GM18517 (cell line): Measurements from ENCODE around the gene NINJ1.
A peak's percentile ranks its signal among the peaks of the same experiment; 100 is the strongest.

Source experiments
- ATAC-seq: cut with Tn5 transposase; IDR thresholded peaks from one replicate; pipeline ENCODE4 v1.9.1; 2021; ENCODE audit warnings: mild to moderate bottlenecking, moderate library complexity; ENCODE audit not compliant: unreplicated experiment

NINJ1 gene, protein sequence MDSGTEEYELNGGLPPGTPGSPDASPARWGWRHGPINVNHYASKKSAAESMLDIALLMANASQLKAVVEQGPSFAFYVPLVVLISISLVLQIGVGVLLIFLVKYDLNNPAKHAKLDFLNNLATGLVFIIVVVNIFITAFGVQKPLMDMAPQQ

GRCh38 chr9:93134015-93134739 is at the start of gene NINJ1:
NINJ1 (minus strand) TSS chr9:93134251; CDS start chr9:93134217, 34 bp downstream.
- peak; percentile 66 for ATAC-seq

DNA sequence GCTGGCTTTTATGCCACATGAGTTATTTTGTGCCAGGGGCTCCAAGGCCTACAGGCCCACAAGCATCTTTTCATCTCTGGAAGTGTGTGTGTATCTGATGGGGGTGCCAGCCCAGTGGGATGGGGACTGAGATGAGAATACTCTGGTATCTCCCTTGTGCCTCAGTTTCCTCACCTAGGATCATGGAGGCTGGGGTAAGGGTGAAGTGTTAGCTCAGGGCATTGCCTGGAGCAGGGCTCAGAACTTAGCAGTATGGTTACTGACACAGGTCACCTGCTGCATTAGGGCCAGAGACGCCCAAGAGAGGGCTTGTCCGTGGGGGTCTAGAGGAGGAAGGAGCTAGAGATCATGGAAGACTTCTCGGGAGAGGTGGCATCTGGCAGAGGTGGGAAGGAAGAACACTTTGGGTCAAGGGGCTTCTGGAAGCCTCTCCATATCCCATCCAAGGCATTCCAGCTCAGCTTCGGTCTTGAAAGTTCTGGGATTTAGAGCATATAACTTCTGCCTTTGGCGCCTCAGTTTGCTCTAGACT is 49.1 kb upstream of the NINJ1 start:
- ATAC-seq = no peak

DNA sequence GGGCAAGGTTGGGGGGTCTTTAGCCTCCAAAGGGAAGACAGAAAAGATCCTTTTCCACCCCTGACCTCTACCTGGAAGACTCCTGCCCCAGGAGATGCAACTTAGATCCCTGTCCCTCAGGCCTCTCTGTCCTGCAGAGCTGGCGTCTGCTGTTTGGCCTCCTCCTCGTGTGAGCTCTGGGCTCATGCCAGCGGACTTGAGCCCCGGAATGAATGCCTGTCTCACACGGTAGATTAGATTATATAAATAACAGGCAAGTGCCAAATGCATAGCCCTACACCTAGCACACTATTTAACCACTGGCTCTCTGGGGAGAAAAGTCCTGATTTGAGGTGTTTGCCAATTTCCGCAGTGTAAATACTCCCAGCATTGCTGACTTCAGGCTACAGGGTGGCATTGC is 48.5 kb upstream of the NINJ1 start:
- no peak for ATAC-seq

- no peak for ATAC-seq
Measured at GRCh38 chr9:93181672-93182435, 47.8 kb upstream of the NINJ1 start.

- no peak for ATAC-seq
Measured at GRCh38 chr9:93180938-93181337, 46.9 kb upstream of the NINJ1 start.

GRCh38 chr9:93178851-93179786 is 45.1 kb upstream of the NINJ1 start:
- no peak for ATAC-seq

DNA sequence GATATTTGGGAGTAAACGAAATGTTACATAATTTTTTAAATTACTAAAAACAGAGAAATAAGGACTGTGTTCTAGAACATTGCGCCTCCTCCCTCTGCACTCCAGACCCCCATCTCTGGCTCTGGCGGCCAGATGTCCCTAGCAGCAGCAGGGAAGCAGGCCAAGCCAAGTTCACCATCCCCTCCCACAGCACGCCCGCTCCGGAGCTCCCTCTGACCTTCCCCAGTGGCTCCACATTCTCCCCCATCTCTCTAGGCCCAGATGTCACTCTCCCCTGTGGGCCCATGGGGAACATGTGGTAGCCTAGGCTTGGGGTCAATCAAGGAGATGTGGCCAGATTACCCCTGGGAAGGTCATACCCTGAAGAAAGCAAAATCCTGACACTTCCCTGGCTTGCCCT is 43.6 kb upstream of the NINJ1 start:
- no peak for ATAC-seq

- no peak for ATAC-seq
Measured at GRCh38 chr9:93174976-93175375, 40.9 kb upstream of the NINJ1 start.

DNA sequence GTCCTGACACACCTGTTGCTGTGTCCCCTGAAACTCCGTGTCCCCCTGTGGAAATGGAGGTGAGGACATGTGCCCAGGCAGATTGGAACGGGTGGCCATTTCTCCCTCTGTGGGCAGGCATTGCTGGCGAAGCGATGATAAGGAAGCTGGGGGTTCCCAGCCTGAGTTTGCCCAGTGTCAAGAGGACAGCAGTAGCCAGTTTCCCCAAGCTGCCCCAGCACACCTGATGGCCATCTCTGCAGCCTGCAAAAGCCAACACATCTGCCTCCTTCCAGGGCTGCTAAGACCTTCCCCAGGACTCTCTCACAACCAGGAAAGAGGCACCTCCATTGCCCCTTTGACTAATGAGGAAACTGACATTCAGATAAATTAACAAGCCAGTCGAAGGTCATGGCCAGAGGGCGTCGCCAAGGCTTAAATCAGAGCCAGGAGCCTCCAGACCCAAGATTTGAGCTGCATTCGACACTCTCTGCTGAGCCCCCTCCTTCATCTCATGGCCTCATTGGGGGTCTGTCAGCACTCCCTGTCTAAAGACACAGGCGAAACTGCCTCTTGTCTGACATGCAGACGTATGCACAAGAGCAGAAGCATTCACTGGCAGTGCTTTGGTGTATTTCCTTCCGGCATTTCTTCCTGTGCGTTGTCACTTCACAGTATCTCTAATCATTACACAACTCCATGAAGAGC is 39.5 kb upstream of the NINJ1 start:
- no peak for ATAC-seq

- ATAC-seq = no peak
Measured at GRCh38 chr9:93172666-93173364, 38.8 kb upstream of the NINJ1 start.

DNA sequence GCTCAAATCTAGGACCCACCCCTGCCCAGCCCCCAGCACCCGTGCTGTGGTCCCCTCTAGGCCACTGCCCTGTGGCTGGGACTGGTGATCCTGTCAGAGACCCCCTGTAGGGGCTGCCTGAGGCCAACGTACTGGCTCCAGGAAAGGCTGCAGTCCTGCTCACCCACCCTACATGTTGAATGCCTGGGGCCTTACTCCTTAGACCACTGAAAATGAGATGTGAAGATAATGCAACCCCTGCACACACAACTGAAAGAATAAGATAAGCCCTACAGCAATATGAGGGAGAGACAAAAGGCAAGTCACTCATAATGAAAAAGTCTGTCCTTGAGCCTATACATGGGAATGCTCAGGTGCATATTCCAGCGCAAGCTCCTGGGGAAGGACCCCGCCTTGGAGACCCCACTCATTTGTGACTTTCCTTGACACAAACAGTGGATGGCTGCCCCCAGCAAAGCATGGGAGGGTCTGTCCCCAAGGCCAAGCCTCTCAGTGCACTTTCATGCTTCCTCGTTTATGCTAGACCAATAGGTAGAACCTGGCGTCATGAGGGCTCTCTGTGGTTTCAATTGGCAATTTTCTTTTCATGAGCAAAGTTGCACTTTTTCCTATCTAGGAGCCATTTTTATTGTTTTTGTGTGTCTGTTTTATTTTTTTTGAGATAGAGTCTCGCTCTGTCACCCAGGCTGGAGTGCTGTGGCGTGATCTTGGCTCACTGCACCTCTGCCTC is 37.4 kb upstream of the NINJ1 start:
- no peak for ATAC-seq

- no peak for ATAC-seq
Measured at GRCh38 chr9:93170571-93170970, 36.5 kb upstream of the NINJ1 start.

GRCh38 chr9:93169444-93169843 is 35.4 kb upstream of the NINJ1 start:
- no peak for ATAC-seq

DNA sequence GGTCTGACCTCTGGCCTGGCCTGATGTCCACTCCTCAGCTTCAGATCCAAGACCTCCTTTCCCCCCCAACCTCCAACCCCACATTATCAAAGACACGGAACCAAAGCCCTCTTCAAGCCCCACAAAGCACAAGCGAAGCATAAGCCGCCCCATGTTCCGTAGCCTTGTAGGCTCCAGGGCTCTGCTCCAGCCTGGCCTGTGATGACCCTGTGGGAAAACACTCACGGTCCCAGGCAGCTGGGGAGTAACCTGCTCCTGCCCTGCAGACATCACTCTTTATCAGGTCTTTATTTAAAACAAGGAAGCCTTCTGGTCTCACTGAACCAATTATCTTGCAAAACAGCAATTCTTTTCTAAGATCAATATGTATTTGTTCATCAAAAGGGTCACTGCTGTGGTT is 34.5 kb upstream of the NINJ1 start:
- no peak for ATAC-seq

DNA sequence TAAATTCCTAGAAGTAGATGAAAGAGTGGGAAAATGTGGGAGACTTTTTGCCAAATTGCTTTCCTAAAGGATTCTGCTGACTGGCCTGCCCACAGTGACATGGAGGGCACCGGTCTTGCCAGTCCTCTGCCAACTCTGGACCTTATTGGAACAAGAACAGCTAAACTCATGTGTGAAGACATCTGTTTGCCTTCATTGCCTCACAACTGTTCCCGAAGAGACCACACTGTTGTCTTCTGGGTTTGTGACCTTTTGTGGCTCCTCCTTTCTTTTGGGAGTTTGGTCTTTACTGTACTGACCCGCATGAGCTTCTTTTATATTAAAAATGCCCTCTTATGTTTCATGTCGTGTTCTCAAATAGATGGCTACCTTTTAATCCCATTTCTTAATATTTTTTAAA is 33.8 kb upstream of the NINJ1 start:
- no peak for ATAC-seq

- no peak for ATAC-seq
Measured at GRCh38 chr9:93167185-93167584, 33.1 kb upstream of the NINJ1 start.

GRCh38 chr9:93166699-93167098 is 32.6 kb upstream of the NINJ1 start:
- no peak for ATAC-seq

GRCh38 chr9:93164085-93164484 is 30.0 kb upstream of the NINJ1 start:
- no peak for ATAC-seq
